DMS 273 (cell line): Measurements from ENCODE around the gene GRIP1.

ENCODE experiments used
- DNase-seq: peaks from one replicate; lab custom pipeline; 2025; ENCODE audit not compliant: unreplicated experiment; lab: John Stamatoyannopoulos, UW

GRIP1 gene

DNA sequence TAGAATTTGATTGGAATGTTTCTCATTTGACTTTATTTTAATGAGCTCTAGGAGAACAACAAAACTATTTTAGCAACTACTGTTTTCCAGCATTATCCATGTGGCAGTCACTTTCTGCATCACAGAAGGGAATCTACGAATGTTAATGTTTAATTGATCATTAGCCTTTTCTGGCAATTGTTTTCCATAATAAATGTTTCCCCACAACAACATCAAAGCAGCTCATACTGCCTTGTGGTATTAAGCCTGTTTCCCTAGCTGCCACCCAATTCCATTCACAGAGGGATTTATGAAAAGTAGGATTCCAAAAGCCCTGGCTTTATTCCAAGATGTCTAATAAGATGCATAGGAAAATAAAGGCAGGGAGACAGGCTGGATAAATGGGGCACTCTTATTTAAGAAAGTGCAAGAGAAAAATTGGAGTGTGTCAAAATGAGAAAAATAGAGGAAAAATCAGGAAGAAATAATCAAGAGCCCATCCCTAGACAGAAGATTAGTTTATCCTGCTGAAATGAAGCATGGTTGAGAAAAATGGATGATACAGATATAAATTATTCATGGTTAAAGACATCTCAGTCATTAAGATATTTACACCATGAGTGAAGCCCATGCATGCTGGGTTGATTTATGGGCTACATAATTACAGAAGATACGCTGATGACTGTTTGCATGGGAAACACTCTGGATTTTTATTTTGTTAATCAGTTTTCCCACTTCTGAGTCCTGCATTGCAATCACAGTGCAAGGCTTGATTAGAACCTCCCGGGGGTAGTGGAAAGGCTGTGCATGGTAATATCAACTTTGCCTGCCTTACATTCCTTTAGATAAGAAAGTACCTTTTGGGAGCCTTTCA is 196.3 kb downstream of the GRIP1 start:
- peak; percentile 27 for DNase-seq

DNA sequence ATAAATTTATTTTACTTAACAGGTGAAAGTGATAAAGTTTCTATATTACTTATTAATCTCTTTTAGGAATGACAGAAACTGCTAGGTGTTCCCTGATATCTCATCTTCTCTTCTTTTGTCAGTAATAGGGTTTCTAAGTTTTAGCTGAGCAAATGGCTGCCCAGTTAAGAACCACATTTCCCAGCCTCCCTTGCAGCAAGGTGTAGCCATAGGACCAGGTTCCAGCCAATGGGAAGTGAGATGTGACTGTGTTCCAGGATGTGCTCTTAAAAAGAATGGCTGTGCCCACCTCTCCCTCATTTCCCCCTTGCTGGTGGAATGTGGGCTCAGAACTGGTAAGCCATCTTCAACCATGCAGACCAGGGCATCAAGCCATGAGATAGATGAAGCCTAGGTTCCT is 210.9 kb downstream of the GRIP1 start:
- DNase-seq, result peak; percentile 7

DNA sequence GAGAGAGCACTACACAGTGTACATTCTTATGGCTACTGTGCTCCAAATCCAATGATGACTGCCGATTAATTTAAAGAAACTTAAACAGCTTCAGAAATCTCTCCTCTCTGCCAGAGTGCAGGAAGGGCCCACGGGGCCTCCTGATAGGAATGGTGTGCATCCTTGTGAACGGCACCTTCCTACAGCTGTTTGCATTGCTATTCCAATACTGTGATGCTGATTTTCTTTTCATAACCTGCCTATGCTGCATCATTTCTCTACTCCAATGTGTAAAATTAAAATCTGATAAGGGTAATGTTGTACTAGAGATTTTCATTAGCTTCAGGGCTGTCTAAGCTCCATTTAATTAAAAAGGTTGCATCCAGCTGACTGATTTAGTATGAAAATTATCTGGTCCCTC is 217.5 kb downstream of the GRIP1 start:
- no peak for DNase-seq

DNA sequence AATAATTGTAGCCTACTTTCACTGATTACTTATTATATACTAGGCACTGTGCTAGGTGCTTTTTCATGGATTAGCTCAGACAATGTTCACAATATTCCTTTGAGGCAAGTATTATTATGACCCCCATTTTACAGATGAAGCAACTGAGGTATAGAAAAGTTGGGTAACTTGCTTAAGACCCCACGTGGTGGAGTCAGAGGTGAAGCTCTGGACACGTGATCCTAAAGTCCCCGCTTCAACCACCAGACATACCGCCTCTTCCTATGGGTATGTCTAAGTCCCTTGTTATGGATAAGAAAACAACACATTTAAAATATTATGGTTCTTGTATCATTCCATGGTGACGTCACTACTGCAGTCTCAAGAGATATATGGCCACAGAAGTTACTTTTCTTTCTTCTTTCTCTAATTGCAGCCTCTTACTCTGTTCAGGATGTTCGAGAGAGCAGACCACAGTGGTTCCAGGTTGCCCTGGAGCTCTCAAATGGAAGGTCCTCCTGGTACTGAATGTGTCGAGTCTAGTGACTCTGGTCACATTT is 218.9 kb downstream of the GRIP1 start:
- no peak for DNase-seq

DNA sequence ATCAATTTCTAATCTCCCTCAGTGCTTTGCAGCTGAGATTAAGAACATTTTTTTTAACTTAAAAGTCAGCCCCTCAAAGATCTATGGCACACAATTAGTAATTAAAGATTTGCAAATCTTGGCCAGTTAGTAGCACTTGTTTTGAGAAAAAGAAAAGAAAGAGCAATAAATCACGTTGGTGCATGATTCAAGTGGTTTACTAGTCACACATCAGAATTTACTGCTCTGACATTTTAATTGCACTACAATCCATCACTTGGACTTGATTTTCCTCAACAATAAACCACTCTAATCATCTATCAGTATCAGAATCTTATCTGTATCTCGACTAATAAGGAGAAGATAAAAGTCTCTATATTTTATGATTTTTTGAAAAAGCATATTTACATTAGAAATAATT is 222.3 kb downstream of the GRIP1 start:
- DNase-seq, result no peak

DNA sequence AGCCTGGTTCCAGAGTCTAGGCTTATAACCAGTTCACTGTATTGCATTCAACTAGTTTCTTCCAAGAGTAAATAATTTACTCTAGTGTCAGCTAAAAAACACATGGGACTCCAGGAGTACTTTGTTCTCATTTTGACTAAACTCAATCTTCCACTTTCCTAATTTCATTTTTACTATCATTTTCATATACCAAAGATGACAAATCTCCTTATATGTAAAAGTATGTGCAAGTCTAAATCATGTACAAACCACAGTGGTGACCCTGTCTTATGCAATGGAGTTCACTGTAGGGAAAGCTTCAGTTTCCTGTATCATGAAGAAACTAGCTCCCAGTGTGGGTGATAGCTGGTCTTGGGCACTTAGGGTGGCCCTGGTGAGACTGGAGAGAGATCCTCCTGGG is 225.0 kb downstream of the GRIP1 start:
- DNase-seq, result no peak

DNA sequence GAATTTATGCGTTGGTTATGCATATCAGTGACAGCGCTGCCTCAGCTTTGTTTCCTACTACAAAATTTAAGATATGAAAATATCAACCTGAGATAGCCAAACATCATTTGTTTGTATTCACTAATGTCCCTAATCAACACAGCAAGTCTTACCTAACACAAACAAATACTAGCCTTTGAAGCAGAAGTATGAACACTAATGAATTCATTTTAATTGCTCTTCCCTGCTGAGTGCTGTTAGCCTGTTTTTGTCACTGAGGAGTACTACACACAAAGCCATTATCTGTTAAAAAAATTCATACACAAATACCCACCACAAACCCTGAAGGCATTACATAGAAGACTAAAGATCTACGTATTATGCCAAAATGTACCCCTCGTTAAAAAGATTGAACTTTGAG is 225.8 kb downstream of the GRIP1 start:
- no peak for DNase-seq

DNA sequence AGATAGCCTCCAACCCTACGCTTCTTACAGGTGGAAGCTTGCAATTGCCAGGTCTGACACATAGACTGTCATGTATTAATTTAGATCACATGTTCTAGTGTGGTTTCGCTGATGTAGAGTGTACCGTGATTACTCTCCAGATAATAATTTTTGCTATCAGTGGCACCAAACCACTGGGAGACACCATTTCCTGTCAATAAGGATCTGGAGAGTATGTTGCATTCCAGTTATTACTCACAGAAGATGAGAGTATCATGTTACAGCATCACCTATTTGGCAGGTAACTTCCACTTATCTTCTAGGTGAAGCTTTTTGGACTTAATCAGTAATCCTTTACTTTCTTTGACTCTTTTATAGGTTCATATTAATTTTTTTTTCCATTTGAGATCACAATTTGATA is 229.3 kb downstream of the GRIP1 start:
- DNase-seq, result no peak

DNA sequence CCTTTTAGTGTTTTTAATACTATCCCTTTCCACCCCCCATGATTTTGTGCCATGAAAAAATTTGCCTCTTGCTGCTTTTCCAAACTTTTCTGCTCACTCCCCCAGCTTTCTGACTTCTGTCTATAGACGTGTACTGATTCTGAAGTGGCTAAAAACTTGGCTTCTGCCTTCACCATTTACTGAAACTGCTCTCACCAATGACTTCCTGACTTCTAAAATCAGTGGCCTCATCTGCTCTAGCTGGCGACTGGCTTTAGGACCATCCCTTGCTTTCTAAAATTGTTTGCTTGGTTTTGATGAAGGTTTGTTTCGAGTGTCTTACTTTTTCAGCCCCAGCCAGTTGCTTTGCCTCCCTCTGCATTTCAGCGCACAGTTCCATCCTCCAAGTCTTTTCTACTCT is 231.2 kb downstream of the GRIP1 start:
- DNase-seq, result no peak

DNA sequence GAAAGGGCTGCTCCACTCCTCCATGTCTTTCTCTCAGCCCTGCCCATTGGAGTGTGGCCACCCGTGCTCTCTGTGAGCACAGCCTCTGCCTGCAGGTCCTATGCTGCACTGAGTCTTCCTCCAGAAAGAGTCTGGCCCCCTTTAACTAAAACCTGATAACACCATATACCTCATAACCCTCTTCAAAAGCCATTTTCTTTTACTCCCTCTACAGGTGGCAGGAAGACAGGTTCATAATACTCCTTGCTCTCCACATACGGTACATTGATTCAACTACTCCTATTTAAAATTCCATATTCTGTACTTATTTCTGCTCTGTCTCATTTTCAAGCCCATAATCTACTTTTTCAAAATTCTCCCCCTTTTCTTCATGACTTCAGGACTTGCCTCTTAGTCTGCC is 232.6 kb downstream of the GRIP1 start:
- DNase-seq, result no peak

DNA sequence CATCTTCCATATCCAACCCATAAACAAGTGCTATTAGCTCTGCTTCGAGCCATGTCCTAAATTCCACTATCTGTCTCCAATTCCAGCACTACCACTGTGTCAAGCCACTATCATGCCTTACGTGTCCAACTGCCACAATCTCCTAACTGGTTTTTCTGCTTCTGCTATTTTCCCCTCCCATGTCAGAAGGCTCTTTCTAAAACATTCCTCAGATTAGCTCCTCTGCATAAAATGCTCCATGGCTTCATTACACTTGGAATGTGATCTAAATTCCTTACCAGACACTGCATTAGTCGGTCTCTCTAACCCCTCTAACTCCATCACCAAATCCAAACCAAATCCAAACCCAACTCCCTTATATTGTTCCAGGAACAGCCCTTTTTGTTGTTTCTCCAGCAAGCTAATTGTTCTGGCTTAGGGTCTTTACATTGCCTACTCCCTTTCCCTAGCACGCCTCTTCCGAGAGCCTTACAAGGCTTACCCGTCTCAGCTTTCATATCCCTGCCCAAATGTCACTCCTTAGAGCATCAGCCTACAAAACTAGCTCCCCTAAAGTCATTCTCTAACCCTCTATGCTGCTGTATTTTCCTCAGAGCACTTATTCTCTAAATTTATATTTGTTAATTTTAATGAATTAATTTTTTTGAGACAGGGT is 236.8 kb downstream of the GRIP1 start:
- DNase-seq, result no peak

DNA sequence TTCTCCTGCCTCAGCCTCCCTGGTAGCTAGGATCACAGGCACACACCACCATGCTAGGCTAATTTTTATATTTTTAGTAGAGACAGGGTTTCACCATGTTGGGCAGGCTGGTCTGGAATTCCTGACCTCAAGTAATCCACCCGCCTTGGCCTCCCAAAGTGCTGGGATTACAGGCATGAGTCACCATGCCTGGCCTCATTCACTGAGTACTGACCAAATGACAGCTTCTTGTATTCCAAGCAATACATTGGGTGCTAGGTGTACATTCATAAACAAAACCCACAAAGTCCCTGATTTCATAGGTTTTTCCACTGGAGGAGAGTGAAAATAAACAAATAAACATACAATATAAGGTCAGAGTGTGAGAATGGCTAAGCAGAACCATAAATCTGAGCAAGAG is 240.3 kb downstream of the GRIP1 start:
- no peak for DNase-seq

DNA sequence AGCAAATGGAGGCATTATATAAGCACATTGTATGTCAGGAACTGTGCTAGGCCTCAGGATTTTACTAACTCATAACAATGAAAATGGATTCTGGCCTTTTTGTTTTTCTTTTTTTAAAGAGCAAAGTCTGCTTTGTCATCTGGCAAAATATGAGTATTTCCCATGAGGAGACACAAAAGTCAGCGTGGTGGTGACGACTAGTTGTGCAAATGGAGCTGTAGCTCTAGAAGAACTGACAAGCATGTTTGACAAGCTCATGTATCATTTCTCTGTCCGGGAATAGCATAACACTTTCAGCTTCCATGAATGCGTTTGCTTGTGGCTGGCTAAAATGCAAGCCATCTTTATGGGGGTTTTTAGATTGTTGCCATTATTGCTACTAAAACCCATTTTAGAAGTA is 248.8 kb downstream of the GRIP1 start:
- DNase-seq, result no peak

DNA sequence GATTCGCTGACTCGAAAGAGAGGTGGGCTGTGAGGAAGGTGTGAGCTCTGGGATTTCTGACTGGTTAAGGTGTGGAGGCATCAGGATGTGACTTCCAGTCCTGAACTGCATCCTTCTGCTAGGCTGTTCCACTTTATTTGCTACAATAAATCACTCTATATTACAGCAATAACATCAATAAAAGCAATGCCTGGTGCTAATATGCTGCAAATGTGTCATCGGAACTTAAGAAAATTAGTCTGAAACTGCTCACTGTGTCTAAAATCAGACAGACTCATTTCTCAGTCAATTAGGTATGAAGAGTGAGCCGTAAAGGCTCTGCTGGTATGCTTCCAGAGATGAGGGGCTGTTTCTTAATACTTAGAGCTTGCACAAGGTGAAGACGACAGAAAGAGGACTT is 250.0 kb downstream of the GRIP1 start:
- no peak for DNase-seq

DNA sequence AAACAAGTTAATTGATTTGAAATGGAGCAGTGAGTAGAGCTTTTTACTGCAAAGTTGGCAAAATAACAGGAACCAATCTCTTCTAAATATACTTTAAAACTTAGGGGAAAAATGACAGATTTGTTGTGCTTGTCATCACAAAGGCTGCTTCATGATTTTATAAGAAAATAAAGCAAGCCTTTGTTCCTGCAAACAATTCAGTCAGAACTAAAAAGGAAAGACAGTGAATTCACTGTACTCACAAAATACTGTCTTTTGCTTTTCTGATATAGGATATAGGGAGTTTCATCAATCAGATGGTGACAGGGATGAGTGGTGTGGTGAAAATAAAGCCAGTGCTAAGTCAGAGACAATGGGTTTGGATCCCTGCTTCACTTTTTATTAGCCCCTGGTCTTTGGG is 250.6 kb downstream of the GRIP1 start:
- DNase-seq, result no peak

DNA sequence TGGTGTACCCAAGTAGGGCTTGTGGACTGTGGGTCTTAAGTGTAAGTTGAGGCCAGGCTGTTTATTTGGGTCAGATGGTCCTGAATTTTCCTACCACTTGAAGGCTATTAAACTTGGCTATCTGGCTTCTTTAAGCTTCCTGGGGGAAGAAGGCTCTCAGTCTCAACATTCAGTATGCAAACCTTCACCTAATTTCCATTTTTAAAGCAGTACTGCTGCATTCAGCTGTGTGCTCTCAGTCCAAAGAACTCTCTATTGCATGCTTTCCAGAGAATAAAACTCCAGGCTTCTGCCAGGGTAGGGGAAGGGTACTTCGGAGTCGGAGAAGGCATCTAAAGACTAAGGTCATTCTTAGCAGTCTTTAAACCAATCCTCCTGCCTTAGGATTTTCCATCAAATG is 252.2 kb downstream of the GRIP1 start:
- DNase-seq, result no peak

DNA sequence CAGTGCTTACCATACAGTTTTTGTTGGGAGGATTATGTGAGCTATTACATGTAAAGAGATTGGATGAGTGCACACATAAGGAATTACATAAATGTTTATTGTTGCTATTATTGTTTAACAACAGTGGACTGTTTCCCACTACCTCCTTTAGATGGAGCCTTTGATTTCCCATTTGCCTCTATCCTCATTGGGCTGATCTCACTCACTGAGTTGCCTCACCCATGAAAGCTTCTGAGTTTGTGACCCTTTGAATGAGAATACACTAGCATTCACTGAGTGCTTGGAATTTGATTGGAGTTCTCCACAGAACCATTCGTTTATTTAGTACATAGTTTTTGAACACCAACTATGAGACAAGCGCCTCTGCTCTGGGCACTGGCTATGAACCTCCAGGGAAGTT is 255.6 kb downstream of the GRIP1 start:
- DNase-seq, result no peak

DNA sequence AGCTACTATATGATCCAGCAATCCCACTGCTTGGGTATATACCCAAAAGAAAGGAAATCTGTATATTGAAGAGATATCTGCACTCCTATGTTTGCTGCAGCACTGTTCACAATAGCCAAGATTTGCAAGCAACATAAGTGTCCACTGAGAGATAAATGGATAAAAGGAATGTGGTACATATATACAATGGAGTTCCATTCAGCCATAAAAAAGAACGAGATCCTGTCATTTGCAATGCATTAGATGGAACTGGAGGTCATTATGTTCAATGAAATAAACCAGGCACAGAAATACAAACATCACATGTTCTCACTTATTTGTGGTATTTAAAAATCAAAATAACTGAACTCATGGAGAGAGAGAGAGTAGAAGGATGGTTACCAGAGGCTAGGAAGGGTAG is 260.0 kb downstream of the GRIP1 start:
- no peak for DNase-seq

DNA sequence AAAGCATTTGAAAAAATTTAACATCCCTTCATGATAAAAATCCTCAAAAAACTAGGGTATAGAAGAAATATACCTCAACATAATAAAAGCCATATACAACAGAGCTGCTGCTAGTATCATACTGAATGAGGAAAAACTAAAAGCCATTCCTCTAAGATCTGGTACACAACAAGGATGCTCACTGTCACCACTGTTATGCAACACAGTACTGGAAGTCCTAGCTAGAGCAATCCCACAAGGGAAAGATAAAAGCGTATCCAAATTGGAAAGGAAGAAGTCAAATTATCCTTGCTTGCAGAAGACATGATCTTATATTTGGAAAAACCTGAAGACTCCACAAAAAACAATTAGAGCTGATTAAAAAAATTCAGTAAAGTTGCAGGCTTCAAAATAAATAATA is 261.7 kb downstream of the GRIP1 start:
- no peak for DNase-seq

DNA sequence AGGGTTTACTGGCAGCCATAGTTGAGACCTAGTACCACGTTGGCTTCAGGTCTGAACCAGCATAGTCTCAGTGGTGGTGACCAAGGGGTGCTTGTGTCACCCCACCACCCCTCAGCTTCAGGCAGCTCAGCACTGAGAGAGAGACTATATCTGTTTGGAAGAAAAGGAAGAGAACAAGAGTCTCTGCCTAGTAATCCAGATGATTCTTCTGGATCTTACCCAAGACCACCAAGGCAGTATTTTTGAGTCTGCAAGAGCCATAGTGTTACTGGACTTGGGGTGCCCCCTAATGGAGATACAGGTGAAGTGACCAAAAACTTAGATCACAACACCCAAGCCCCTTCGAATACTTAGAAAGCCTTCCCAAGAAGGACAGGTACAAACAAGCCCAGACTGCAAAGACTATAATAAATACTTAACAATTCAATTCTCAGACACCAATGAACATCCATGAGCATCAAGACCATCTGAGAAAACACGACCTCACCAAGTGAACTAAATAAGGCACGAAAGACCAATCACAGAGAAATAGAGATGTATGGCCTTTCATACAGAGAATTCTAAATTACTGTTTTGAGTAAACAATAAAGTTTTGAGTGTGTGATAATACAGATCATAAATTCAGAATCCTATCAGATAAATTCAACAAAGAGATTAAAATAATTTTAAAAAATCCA is 269.5 kb downstream of the GRIP1 start:
- DNase-seq, result peak; percentile 74

DNA sequence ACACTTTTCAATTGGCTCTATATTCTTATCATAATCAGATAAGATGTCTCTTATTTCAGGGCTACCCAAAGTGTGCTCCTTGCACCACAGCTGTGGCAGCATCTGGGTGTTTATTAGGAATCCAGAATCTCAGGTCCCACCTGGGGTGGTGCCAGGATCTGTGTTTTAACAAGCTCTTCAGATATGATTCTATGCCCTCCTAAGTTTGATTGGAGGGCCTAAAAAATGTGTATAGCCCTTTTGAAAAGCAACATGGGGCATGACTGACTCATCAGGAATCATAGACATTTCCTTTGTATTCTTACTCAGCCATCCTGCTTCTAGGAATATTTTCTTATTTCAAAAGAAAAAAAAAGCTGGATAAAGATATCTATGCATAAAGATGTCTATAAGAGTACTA is 273.5 kb downstream of the GRIP1 start:
- peak; percentile 84 for DNase-seq

DNA sequence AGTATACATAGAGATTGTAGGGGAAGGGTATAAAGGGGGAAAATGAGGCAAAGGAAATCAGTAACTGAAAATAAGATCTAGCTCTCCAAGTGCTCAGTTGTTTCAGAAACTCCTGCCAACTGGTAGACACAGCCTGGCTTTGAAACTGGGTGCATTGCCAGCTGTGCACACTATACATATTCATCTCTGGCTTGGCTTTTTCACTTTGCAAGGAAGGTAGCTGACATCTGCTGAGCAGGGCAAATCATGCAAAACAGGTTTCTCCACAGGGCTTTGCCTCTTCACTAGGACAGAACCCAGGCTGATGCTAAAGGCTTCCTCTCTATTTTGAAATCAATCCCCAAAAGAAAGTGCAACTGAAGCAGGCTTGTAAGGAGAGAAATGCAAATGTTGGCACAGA is 275.1 kb downstream of the GRIP1 start:
- DNase-seq, result peak; percentile 92
